Measurements from ENCODE around the gene FBLN2.

DNA sequence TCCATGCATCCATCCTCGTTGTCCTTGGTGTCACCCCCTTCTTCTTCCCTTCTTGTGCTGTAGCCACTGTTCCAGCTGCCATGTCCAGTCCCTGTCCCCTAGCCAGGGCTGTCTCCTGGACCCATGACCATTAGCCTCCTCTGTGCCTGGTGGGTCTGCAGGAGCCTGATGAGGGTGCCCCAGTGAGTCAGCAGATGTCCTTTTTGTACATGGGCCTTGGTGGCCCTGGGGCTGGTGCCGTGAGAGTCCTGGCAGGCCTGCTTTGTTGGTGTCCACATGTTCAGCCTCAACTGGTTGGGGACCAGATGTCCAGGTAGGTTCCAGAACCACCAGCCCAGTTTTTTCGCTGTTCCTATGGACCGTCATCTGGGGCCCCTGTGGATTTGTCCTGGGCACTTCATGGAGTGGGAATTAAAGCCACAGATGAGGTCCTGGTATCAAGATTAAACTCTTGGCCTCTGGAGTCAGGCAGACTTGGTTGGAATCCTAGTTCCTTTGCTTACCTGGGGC, 66.1 kb downstream of the FBLN2 start:
- no peak for TF ChIP-seq CTCF (IDR thresholded peaks at IDR 0.05)
- no peak for TF ChIP-seq POLR2A (IDR thresholded peaks at IDR 0.05)

Measured in Peyer's patch (tissue), 4 donors.